ENCODE measurements around the gene HMCN2. TPM values are rescaled to one million over a fixed set of nuclear protein-coding genes. Genes with fewer than 3 reads are reported as not detected.

The HMCN2 gene
- total RNA-seq, 4 donors from 2014 or later = 1.3 to 6.3 (median 3.5) TPM

- TF ChIP-seq CTCF (IDR thresholded peaks at IDR 0.05) = no peak
- TF ChIP-seq POLR2AphosphoS5 (IDR thresholded peaks at IDR 0.05) = no peak
- TF ChIP-seq POLR2A (IDR thresholded peaks at IDR 0.05) = no peak
- no peak for TF ChIP-seq EP300 (IDR thresholded peaks at IDR 0.05)
- WGBS = 93% methylated on average over 8 of the region's 27 CpGs
- no peaks in the 10 kb centered on the region for H3K9me3 ChIP-seq
- no peak overlapping the region for H3K4me3 ChIP-seq
- no peaks in the 10 kb centered on the region for H3K4me1 ChIP-seq
- no peak for DNase-seq (ENCODE audit: low spot score in 2 of 2)
- peaks cover 9% of the 10 kb centered on the region for H3K27me3 ChIP-seq
- no peaks in the 10 kb centered on the region for H3K36me3 ChIP-seq
- H3K27ac ChIP-seq = no peak overlapping the region
Observed at GRCh38 chr9:130390986-130391385, 125.4 kb downstream of the HMCN2 start.

GRCh38 chr9:130391866-130392265 is 126.3 kb downstream of the HMCN2 start:
- H3K27me3 ChIP-seq = peaks cover 9% of the 10 kb centered on the region
- H3K9me3 ChIP-seq = no peaks in the 10 kb centered on the region
- TF ChIP-seq CTCF (IDR thresholded peaks at IDR 0.05) (no peak), EP300 (IDR thresholded peaks at IDR 0.05) (no peak), POLR2A (IDR thresholded peaks at IDR 0.05) (no peak), POLR2AphosphoS5 (IDR thresholded peaks at IDR 0.05) (no peak)
- no peak for DNase-seq (ENCODE audit: low spot score in 2 of 2)
- H3K4me3 ChIP-seq = no peak overlapping the region
- no peak overlapping the region for H3K27ac ChIP-seq
- H3K36me3 ChIP-seq = no peaks in the 10 kb centered on the region
- no peaks in the 10 kb centered on the region for H3K4me1 ChIP-seq
- 91% methylated on average over 10 of the region's 13 CpGs for WGBS

GRCh38 chr9:130393681-130394071 is 128.1 kb downstream of the HMCN2 start:
- Histone ChIP-seq H3K27ac (no peak overlapping the region), H3K36me3 (no peaks in the 10 kb centered on the region), H3K4me1 (no peaks in the 10 kb centered on the region), H3K4me3 (no peak overlapping the region), H3K9me3 (no peaks in the 10 kb centered on the region), H3K27me3 (peaks cover 9% of the 10 kb centered on the region)
- 70% methylated on average over 16 of the region's 16 CpGs for WGBS
- no peak for DNase-seq (ENCODE audit: low spot score in 2 of 2)
- TF ChIP-seq POLR2AphosphoS5 (IDR thresholded peaks at IDR 0.05) (no peak), POLR2A (IDR thresholded peaks at IDR 0.05) (no peak), EP300 (IDR thresholded peaks at IDR 0.05) (no peak), CTCF (IDR thresholded peaks at IDR 0.05) (no peak)

GRCh38 chr9:130394320-130394719 is 128.8 kb downstream of the HMCN2 start:
- H3K27me3 ChIP-seq = peaks cover 9% of the 10 kb centered on the region
- H3K36me3 ChIP-seq = no peaks in the 10 kb centered on the region
- H3K27ac ChIP-seq = no peak overlapping the region
- no peaks in the 10 kb centered on the region for H3K9me3 ChIP-seq
- WGBS = 82% methylated on average over 6 of the region's 11 CpGs
- no peak for DNase-seq (ENCODE audit: low spot score in 2 of 2)
- H3K4me1 ChIP-seq = no peaks in the 10 kb centered on the region
- H3K4me3 ChIP-seq = no peak overlapping the region
- TF ChIP-seq EP300 (IDR thresholded peaks at IDR 0.05) (no peak), POLR2AphosphoS5 (IDR thresholded peaks at IDR 0.05) (no peak), POLR2A (IDR thresholded peaks at IDR 0.05) (no peak), CTCF (IDR thresholded peaks at IDR 0.05) (no peak)

GRCh38 chr9:130394814-130395470 is 129.4 kb downstream of the HMCN2 start:
- Histone ChIP-seq H3K4me3 (no peak overlapping the region), H3K27me3 (peaks cover 9% of the 10 kb centered on the region), H3K9me3 (no peaks in the 10 kb centered on the region), H3K4me1 (no peaks in the 10 kb centered on the region), H3K27ac (no peak overlapping the region), H3K36me3 (no peaks in the 10 kb centered on the region)
- no peak for DNase-seq (ENCODE audit: low spot score in 2 of 2)
- WGBS = 90% methylated on average over 5 of the region's 23 CpGs
- TF ChIP-seq CTCF (IDR thresholded peaks at IDR 0.05) = no peak
- no peak for TF ChIP-seq POLR2AphosphoS5 (IDR thresholded peaks at IDR 0.05)
- TF ChIP-seq POLR2A (IDR thresholded peaks at IDR 0.05) = no peak
- no peak for TF ChIP-seq EP300 (IDR thresholded peaks at IDR 0.05)

All from suprapubic skin (tissue), 4 donors.